ENCODE data around the gene PTPRH.

DNA sequence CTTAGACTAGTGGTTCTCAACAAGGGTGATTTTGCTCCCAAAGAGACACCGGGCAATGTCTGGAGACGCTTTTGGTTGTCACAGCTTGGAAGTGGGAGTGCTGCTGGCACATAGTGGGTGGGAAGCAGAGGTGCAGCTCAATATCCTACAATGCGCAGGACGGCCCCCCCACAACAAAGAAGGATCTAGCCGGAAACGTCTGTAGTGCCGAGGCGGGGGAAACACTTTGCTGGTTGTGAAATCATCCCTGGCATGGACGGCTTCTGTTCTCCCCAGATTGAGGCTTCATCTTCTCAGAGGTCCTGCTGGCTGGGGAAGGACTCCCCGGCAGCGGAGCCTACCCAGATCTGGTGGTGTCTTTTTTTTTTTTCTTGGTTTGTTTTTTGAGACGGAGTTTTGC lies 15.8 kb downstream of the PTPRH start:
- TF ChIP-seq POLR2AphosphoS5 (IDR thresholded peaks at IDR 0.05; ENCODE audit: borderline replicate concordance, low read depth, low read length): no peak
- no peak for TF ChIP-seq EZH2 (IDR thresholded peaks at IDR 0.05)
